H1 (cell line): ENCODE results near the gene ARHGEF4. TPM values are rescaled to one million over a fixed set of nuclear protein-coding genes. Genes with fewer than 3 reads are reported as not detected.

ENCODE experiments used
- CTCF ChIA-PET: fragments of 300-600 bp; sonication (Branson Sonifier 250); formaldehyde crosslinking; loops from one replicate; lab custom pipeline; 2021; ENCODE audit not compliant: partially characterized antibody; lab: Charles Lee
- POLR2A ChIA-PET: fragments of 300-600 bp; sonication (Branson Sonifier 250); formaldehyde crosslinking; loops from one replicate; lab custom pipeline; 2021; ENCODE audit warnings: inconsistent platforms; ENCODE audit not compliant: partially characterized antibody; lab: Charles Lee
- DNase-seq, 2 experiments: peaks; one replicate each; pipeline versions ENCODE4 v3.0.0 to v3.0.0-alpha.2; 2010 to 2022; ENCODE audit warnings: low spot score in 2 of 2, low read depth in 1 of 2, mixed read lengths in 1 of 2
- FAIRE-seq: peaks from 2 replicates; lab custom pipeline; 2011; peaks lifted over from hg19 to GRCh38; lab: Jason Lieb, UNC
- H2AFZ ChIP-seq: 2 replicates; pipeline ENCODE4 v1.8.1; 2012; ENCODE audit warnings: low read length, inconsistent platforms
- H2AK5ac ChIP-seq: 2 replicates; pipeline ENCODE4 v1.6.1; 2013; ENCODE audit warnings: low read depth, low read length
- H2BK120ac ChIP-seq: replicated peaks from 2 replicates; pipeline ENCODE3; 2013; ENCODE audit warnings: low read depth, low read length, inconsistent platforms
- H2BK12ac ChIP-seq: 2 replicates; pipeline ENCODE4 v1.6.1; 2013; ENCODE audit warnings: low read depth, low read length
- H2BK15ac ChIP-seq: 2 replicates; pipeline ENCODE4 v1.6.1; 2013; ENCODE audit warnings: low read length
- H2BK20ac ChIP-seq: 2 replicates; pipeline ENCODE4 v1.6.1; 2013; ENCODE audit warnings: low read length
- H2BK5ac ChIP-seq: 2 replicates; pipeline ENCODE4 v1.6.1; 2013; ENCODE audit warnings: low read depth, low read length
- H3K14ac ChIP-seq: 2 replicates; pipeline ENCODE4 v1.6.1; 2013; ENCODE audit warnings: inconsistent platforms; ENCODE audit not compliant: insufficient read length
- H3K18ac ChIP-seq: 2 replicates; pipeline ENCODE4 v1.6.1; 2013; ENCODE audit warnings: low read length; ENCODE audit errors: extremely low read depth
- H3K23ac ChIP-seq: 2 replicates; pipeline ENCODE4 v1.6.1; 2013; ENCODE audit warnings: inconsistent platforms; ENCODE audit not compliant: insufficient read length
- H3K23me2 ChIP-seq: 2 replicates; pipeline ENCODE4 v1.6.1; 2013; ENCODE audit warnings: low read depth, low read length
- H3K27ac ChIP-seq: 2 replicates; pipeline ENCODE4 v1.6.1; 2011; ENCODE audit warnings: low read depth, low read length, inconsistent platforms
- H3K27me3 ChIP-seq, 4 experiments: replicated peaks in 1 of 4; 1 replicate in 1 of 4; 2 replicates in 3 of 4; pipeline versions ENCODE4 v1.6.1 to v1.8.1; 2011 to 2013; ENCODE audit warnings: low read length in 3 of 4, mild to moderate bottlenecking in 3 of 4, inconsistent platforms in 2 of 4, mixed read lengths in 2 of 4, moderate library complexity in 1 of 4; ENCODE audit not compliant: control insufficient read depth in 3 of 4, insufficient read depth in 3 of 4; ENCODE audit errors: extremely low read depth in 1 of 4
- H3K36me3 ChIP-seq, 4 experiments: 2 replicates each; pipeline versions ENCODE4 v1.6.1 to v1.8.1; 2011 to 2013; ENCODE audit warnings: mild to moderate bottlenecking in 4 of 4, low read length in 3 of 4, moderate library complexity in 2 of 4, control low read depth in 1 of 4, inconsistent platforms in 1 of 4; ENCODE audit not compliant: insufficient read depth in 4 of 4, control insufficient read depth in 2 of 4
- H3K4ac ChIP-seq: replicated peaks from 2 replicates; pipeline ENCODE3; 2013; ENCODE audit warnings: low read length, low read depth, mixed read lengths, inconsistent platforms; ENCODE audit not compliant: insufficient read length
- H3K4me1 ChIP-seq, 4 experiments: replicated peaks in 1 of 4; 1 replicate in 1 of 4; 2 replicates in 3 of 4; pipeline versions ENCODE4 v1.6.1 to v1.8.1; 2011 to 2013; ENCODE audit warnings: low read length in 3 of 4, inconsistent platforms in 2 of 4, mixed read lengths in 1 of 4; ENCODE audit not compliant: insufficient read depth in 4 of 4, control insufficient read depth in 3 of 4
- H3K4me2 ChIP-seq, 2 experiments: 2 replicates each; pipeline versions ENCODE4 v1.6.1 to v1.8.1; 2011 to 2013; ENCODE audit warnings: low read depth in 2 of 2, low read length in 2 of 2, control low read depth in 1 of 2, inconsistent platforms in 1 of 2, mild to moderate bottlenecking in 1 of 2; ENCODE audit not compliant: insufficient read depth in 1 of 2
- H3K4me3 ChIP-seq, 4 experiments: fragments of 200-600, 300-600 bp in 1 of 4; sonication (generic), shearing (Covaris generic), sonication (Bioruptor Twin) in 1 of 4; 2 replicates each; pipeline versions ENCODE4 v1.5.1 to v1.8.1; 2011 to 2016; ENCODE audit warnings: low read length in 4 of 4, low read depth in 3 of 4, control low read depth in 2 of 4, inconsistent platforms in 2 of 4, mild to moderate bottlenecking in 2 of 4, mixed read lengths in 1 of 4, moderate library complexity in 1 of 4; ENCODE audit not compliant: insufficient read depth in 2 of 4; ENCODE audit errors: extremely low read depth in 1 of 4
- H3K56ac ChIP-seq: replicated peaks from 2 replicates; pipeline ENCODE3; 2013; ENCODE audit warnings: low read depth, mild to moderate bottlenecking, mixed read lengths, low read length, inconsistent platforms; ENCODE audit not compliant: insufficient read length
- H3K79me1 ChIP-seq: 2 replicates; pipeline ENCODE4 v1.6.1; 2013; ENCODE audit warnings: low read depth, low read length, control low read depth
- H3K79me2 ChIP-seq, 2 experiments: 2 replicates each; pipeline versions ENCODE4 v1.6.1 to v1.8.1; 2012 to 2013; ENCODE audit warnings: low read length in 2 of 2, mild to moderate bottlenecking in 2 of 2, inconsistent platforms in 1 of 2; ENCODE audit not compliant: insufficient read depth in 2 of 2, control insufficient read depth in 1 of 2
- H3K9ac ChIP-seq, 4 experiments: replicated peaks in 1 of 4; 1 replicate in 1 of 4; 2 replicates in 3 of 4; pipeline versions ENCODE4 v1.6.1 to v1.8.1; 2011 to 2013; ENCODE audit warnings: low read depth in 3 of 4, low read length in 3 of 4, control low read depth in 2 of 4, mild to moderate bottlenecking in 2 of 4, moderate library complexity in 2 of 4, inconsistent platforms in 1 of 4; ENCODE audit errors: extremely low read depth in 1 of 4
- H3K9me3 ChIP-seq, 2 experiments: 2 replicates each; pipeline versions ENCODE4 v1.6.1 to v1.8.1; 2012 to 2013; ENCODE audit warnings: mild to moderate bottlenecking in 2 of 2, moderate library complexity in 2 of 2, control low read depth in 1 of 2, inconsistent platforms in 1 of 2, low read depth in 1 of 2, low read length in 1 of 2, mixed read lengths in 1 of 2; ENCODE audit not compliant: insufficient read depth in 2 of 2
- H4K20me1 ChIP-seq, 2 experiments: replicated peaks in 1 of 2; 2 replicates each; pipeline versions ENCODE3 to v1.8.1; 2011 to 2013; ENCODE audit warnings: inconsistent platforms in 2 of 2, low read length in 2 of 2, mild to moderate bottlenecking in 1 of 2; ENCODE audit not compliant: insufficient read depth in 2 of 2, control insufficient read depth in 1 of 2
- H4K5ac ChIP-seq: 2 replicates; pipeline ENCODE4 v1.6.1; 2013; ENCODE audit warnings: low read length, low read depth, mixed read lengths, inconsistent platforms; ENCODE audit not compliant: insufficient read length
- H4K8ac ChIP-seq: 2 replicates; pipeline ENCODE4 v1.8.0; 2013; ENCODE audit warnings: mild to moderate bottlenecking, moderate library complexity, low read length, inconsistent platforms; ENCODE audit not compliant: insufficient read depth; ENCODE audit errors: extremely low read depth
- H4K91ac ChIP-seq: replicated peaks from 2 replicates; pipeline ENCODE3; 2013; ENCODE audit warnings: low read length, mixed read lengths, inconsistent platforms; ENCODE audit not compliant: insufficient read length
- BRCA1 ChIP-seq: IDR thresholded peaks from 2 replicates; pipeline ENCODE4 v1.6.1; 2012; ENCODE audit warnings: low read depth, low read length, improper control_type of control experiment
- RFX5 ChIP-seq: IDR thresholded peaks from 2 replicates; pipeline ENCODE4 v1.6.1; 2011; ENCODE audit warnings: low read depth, low read length, improper control_type of control experiment, borderline replicate concordance
- TAF1 ChIP-seq: IDR thresholded peaks from 2 replicates; pipeline ENCODE4 v1.6.1; 2011; ENCODE audit warnings: mild to moderate bottlenecking, low read depth, low read length
- TCF12 ChIP-seq: IDR thresholded peaks from 2 replicates; pipeline ENCODE4 v1.6.1; 2011; ENCODE audit warnings: low read depth, mild to moderate bottlenecking, low read length
- WGBS, 2 experiments: shearing (Covaris generic) in 1 of 2; methylation state at CpG; one replicate each; pipeline versions ENCODE4 v1.1.6 to v1.1.7; 2013 to 2015; ENCODE audit warnings: low lambda C conversion rate in 2 of 2, mixed read lengths in 2 of 2, inconsistent platforms in 1 of 2, low coverage in 1 of 2, missing lambda C conversion rate in 1 of 2; ENCODE audit not compliant: insufficient replicate concordance in 2 of 2, insufficient coverage in 1 of 2, insufficient read length in 1 of 2; ENCODE audit errors: extremely low coverage in 1 of 2, missing lambda C conversion rate in 1 of 2; 5-methylcytosine and 5-hydroxymethylcytosine counted together
- polyA plus RNA-seq, 7 experiments: library from polyadenylated mRNA; depleted of rRNA in 3 of 7; stranded (reverse) in 5 of 7; unstranded in 2 of 7; fragments of >200 nt in 5 of 7; fragments of 200-250 nt in 2 of 7; gene quantifications; 1 replicate in 5 of 7; 2 replicates in 1 of 7; 4 replicates in 1 of 7; pipeline versions ENCODE4 v1.2.1 to v1.2.3, GENCODE V29; 2011 to 2013; ENCODE audit warnings: missing spikeins in 2 of 7, mixed read lengths in 2 of 7
- total RNA-seq: library from RNA; stranded (reverse); fragmentation: NEBNext Ultra II Directional; extraction: Animal tissue kit (Norgen Biotek cat#: 25700); gene quantifications from 2 replicates; pipeline ENCODE4 v1.2.1, GENCODE V29; 2021

Gene ARHGEF4
- total and polyA plus RNA-seq, 2 of the 8 experiments (the other 6 are each of a cell fraction or from before 2014, with no cell fraction given), result 10.6 to 14.6 TPM

DNA sequence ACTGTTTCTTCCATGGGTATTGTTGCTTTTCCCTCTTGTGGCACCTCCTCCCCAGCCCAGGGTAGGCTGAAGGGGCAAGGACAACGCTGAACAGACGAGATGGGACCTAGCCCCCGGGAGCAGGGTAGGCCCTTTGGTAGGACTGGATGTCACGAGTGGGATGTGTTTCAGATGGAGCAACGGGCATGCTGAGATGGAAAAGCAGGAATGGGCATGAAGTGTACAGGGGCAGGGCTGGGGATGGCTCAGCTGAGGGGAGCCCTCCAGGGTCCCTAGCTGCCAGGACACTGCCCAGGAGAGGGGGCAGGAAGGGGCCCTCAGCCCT is 33.4 kb downstream of the ARHGEF4 start:
- Histone ChIP-seq H3K27me3 (no peaks in the 10 kb centered on the region), H3K23me2 (no peaks in the 10 kb centered on the region), H2BK5ac (no peak overlapping the region), H3K36me3 (no peaks in the 10 kb centered on the region), H3K18ac (no peak overlapping the region), H2AK5ac (no peak overlapping the region), H3K4me3 (no peak overlapping the region), H2AFZ (no peak overlapping the region), H3K4ac (no peak overlapping the region), H2BK20ac (no peak overlapping the region), H3K79me1 (no peaks in the 10 kb centered on the region), H3K79me2 (no peaks in the 10 kb centered on the region), H3K9ac (no peak overlapping the region), H3K14ac (no peak overlapping the region), H3K56ac (no peak overlapping the region), H2BK120ac (no peak overlapping the region), H3K23ac (no peak overlapping the region), H2BK15ac (no peak overlapping the region), H4K5ac (no peak overlapping the region), H2BK12ac (no peak overlapping the region), H4K8ac (no peak overlapping the region; the same call in 1 of the 2 replicates), H3K4me2 (no peak overlapping the region), H3K4me1 (peaks cover 0 to 7% (median 3%) of the 10 kb centered on the region in 4 experiments; a peak in 1 of 7 replicates), H4K91ac (no peak overlapping the region), H3K9me3 (0 out of 4 replicates have a peak, but pooled peaks cover 0 to 2% of the 10 kb centered on the region in 2 experiments), H3K27ac (no peak overlapping the region), H4K20me1 (no peaks in the 10 kb centered on the region)
- ChIA-PET CTCF (interaction anchor here (0.9 to 12.9 kb wide), 11 partner anchors 9 to 95 kb away, joined by 3 to 156 read pairs (median 4); no protein-coding TSS in a partner anchor), POLR2A (no interaction called here)
- 83% methylated on average over 5 of the region's 5 CpGs; no CpG with 5 or more reads in 1 of the 2 experiments for WGBS, 2 experiments
- FAIRE-seq (no peak), DNase-seq (no peak)
- TF ChIP-seq BRCA1 (no peak), TAF1 (no peak), TCF12 (no peak), RFX5 (no peak)
